Caco-2 (cell line): ENCODE measurements around the gene CEP131. TPM values are rescaled to one million over a fixed set of nuclear protein-coding genes. Genes with fewer than 3 reads are reported as not detected.

ENCODE experiments used
- BruUV-seq: library from RNA; stranded (reverse); fragments of 400-500 nt; replicated peaks from 2 replicates; lab custom pipeline; 2021; lab: Mats Ljungman, UMichigan
- CTCF ChIA-PET: fragments of 300-600 bp; sonication (Branson Sonifier 250); formaldehyde crosslinking; loops from one replicate; lab custom pipeline; 2022; ENCODE audit warnings: antibody characterized with exemption; lab: Charles Lee
- POLR2A ChIA-PET: fragments of 300-600 bp; sonication (Branson Sonifier 250); formaldehyde crosslinking; loops from one replicate; lab custom pipeline; 2022; ENCODE audit warnings: antibody characterized with exemption; lab: Charles Lee
- DNase-seq, 2 experiments: peaks; one replicate each; pipeline versions ENCODE4 v3.0.0 to v3.0.0-alpha.2; 2020 to 2022
- H3K27me3 ChIP-seq: replicated peaks from 2 replicates; pipeline ENCODE4 v1.6.0; 2011; ENCODE audit warnings: low read length; ENCODE audit not compliant: control insufficient read depth, insufficient read depth
- H3K36me3 ChIP-seq: 2 replicates; pipeline ENCODE4 v1.5.1; 2011; ENCODE audit warnings: low read length; ENCODE audit not compliant: control insufficient read depth, insufficient read depth
- H3K4me1 ChIP-seq: fragments of 250-450 bp; sonication (Bioruptor Pico); 2 replicates; pipeline ENCODE4 v1.5.1; 2020; ENCODE audit warnings: mild to moderate bottlenecking
- H3K4me3 ChIP-seq: 2 replicates; pipeline ENCODE4 v1.5.1; 2011; ENCODE audit warnings: low read depth, mild to moderate bottlenecking, control low read depth, low read length
- H3K9me3 ChIP-seq: fragments of 250-450 bp; sonication (Bioruptor Pico); 2 replicates; pipeline ENCODE4 v1.5.1; 2020; ENCODE audit warnings: mild to moderate bottlenecking, moderate library complexity
- H3K27ac Mint-ChIP-seq: one replicate; pipeline ENCODE4 v1.8.0; 2022; ENCODE audit warnings: mixed read lengths; ENCODE audit not compliant: unreplicated experiment
- H3K27me3 Mint-ChIP-seq: one replicate; pipeline ENCODE4 v1.8.0; 2022; ENCODE audit warnings: mixed read lengths; ENCODE audit not compliant: insufficient read depth, unreplicated experiment
- H3K36me3 Mint-ChIP-seq: one replicate; pipeline ENCODE4 v1.8.0; 2022; ENCODE audit warnings: mild to moderate bottlenecking, mixed read lengths; ENCODE audit not compliant: insufficient read depth, unreplicated experiment
- H3K4me1 Mint-ChIP-seq: one replicate; pipeline ENCODE4 v1.8.0; 2022; ENCODE audit warnings: low read depth, mixed read lengths; ENCODE audit not compliant: unreplicated experiment
- H3K4me3 Mint-ChIP-seq: one replicate; pipeline ENCODE4 v1.8.0; 2022; ENCODE audit warnings: mild to moderate bottlenecking, moderate library complexity, mixed read lengths; ENCODE audit not compliant: unreplicated experiment
- H3K9me3 Mint-ChIP-seq: one replicate; pipeline ENCODE4 v1.8.0; 2022; ENCODE audit warnings: mixed read lengths; ENCODE audit not compliant: unreplicated experiment
- CTCF ChIP-seq, 2 experiments: fragments of 200-600 bp in 1 of 2; IDR thresholded peaks; 1 replicate in 1 of 2; 2 replicates in 1 of 2; pipeline versions ENCODE4 v1.5.1 to v1.8.0; 2011 to 2022; ENCODE audit warnings: antibody characterized with exemption in 1 of 2, control low read depth in 1 of 2, inconsistent platforms in 1 of 2, low read depth in 1 of 2, low read length in 1 of 2, mild to moderate bottlenecking in 1 of 2, moderate library complexity in 1 of 2; ENCODE audit not compliant: insufficient read depth in 1 of 2, severe bottlenecking in 1 of 2, unreplicated experiment in 1 of 2
- intact Hi-C: fragments of 100-400 bp; cut with micrococcal nuclease; formaldehyde crosslinking; loops from one replicate; pipeline ENCODE4 v1.10.0; 2022; ENCODE audit not compliant: unreplicated experiment
- total RNA-seq: library from RNA; stranded (reverse); gene quantifications from 2 replicates; pipeline ENCODE4 v1.2.3, GENCODE V29; 2022

Gene CEP131
- total RNA-seq, 1 experiment from 2014 or later = 28.4 TPM

DNA sequence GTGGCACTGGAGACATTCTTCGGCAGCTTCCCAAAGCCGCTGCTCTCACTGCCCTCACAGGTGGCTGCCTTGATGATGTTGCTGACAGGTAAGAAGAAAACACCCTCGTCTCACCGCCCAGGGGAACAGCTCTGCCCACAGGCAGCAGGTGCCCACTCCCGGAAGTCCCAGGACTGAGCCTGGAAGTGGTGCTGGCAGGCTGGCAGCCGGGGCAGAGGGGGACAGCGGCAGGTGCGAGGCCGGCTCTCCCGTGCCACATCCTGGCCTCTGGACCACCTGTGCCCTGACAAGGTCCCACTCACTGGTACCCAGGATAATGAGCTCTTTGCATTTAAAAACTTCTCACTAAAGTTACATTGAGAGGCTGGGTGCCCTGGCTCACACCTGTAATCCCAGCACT, 20.4 kb downstream of the CEP131 start:
- Histone ChIP-seq H3K4me1 (no peaks in the 10 kb centered on the region), H3K27me3 (no peaks in the 10 kb centered on the region), H3K4me3 (no peak overlapping the region), H3K36me3 (no peaks in the 10 kb centered on the region), H3K9me3 (no peaks in the 10 kb centered on the region)
- no TSS peak for BruUV-seq
- ChIA-PET CTCF (no interaction called here), POLR2A (no interaction called here)
- no peak for TF ChIP-seq CTCF (IDR thresholded peaks at IDR 0.05; ENCODE audit: insufficient read depth in 1 of 2, low read depth in 1 of 2, low read length in 1 of 2, severe bottlenecking in 1 of 2, unreplicated experiment in 1 of 2)
- no peaks in the 10 kb centered on the region for H3K4me1 Mint-ChIP-seq
- H3K36me3 Mint-ChIP-seq = peaks cover 6% of the 10 kb centered on the region
- no peak for DNase-seq
- H3K27ac Mint-ChIP-seq = no peak overlapping the region
- H3K4me3 Mint-ChIP-seq = no peak overlapping the region
- no peaks in the 10 kb centered on the region for H3K27me3 Mint-ChIP-seq
- intact Hi-C loops = no loop called here
- no peaks in the 10 kb centered on the region for H3K9me3 Mint-ChIP-seq

- peaks cover 6% of the 10 kb centered on the region for H3K36me3 Mint-ChIP-seq
- BruUV-seq = no TSS peak
Measured at GRCh38 chr17:81200695-81201580, 21.8 kb downstream of the CEP131 start.

More at GRCh38 chr17:81200695-81201580, 21.8 kb downstream of the CEP131 start:
- no peaks in the 10 kb centered on the region for H3K4me1 ChIP-seq
- Mint-ChIP-seq H3K27me3 (no peaks in the 10 kb centered on the region), H3K27ac (no peak overlapping the region), H3K4me1 (no peaks in the 10 kb centered on the region), H3K9me3 (no peaks in the 10 kb centered on the region), H3K4me3 (no peak overlapping the region)
- CTCF ChIA-PET = interaction anchor here (0.5 to 1.2 kb wide), 9 partner anchors 8 to 322 kb away, joined by 3 to 16 read pairs (median 5); partner anchors contain the start of gene CEP131
- POLR2A ChIA-PET = interaction anchor here (0.7 kb wide), 1 partner anchor 198 kb away, joined by 3 read pairs; no protein-coding TSS in a partner anchor
- no peaks in the 10 kb centered on the region for H3K36me3 ChIP-seq
- intact Hi-C loops = loop anchor here (1.0 kb wide), 1 partner anchor 59 kb away; no protein-coding TSS in a partner anchor
- peak; percentile 61 to 75 for TF ChIP-seq CTCF (IDR thresholded peaks at IDR 0.05; ENCODE audit: insufficient read depth in 1 of 2, low read depth in 1 of 2, low read length in 1 of 2, severe bottlenecking in 1 of 2, unreplicated experiment in 1 of 2)
- H3K4me3 ChIP-seq = no peak overlapping the region
- H3K27me3 ChIP-seq = no peaks in the 10 kb centered on the region
- DNase-seq = peak; percentile 75 to 79
- H3K9me3 ChIP-seq = no peaks in the 10 kb centered on the region
